HL-60/S4 treated with phorbol 12-myristate 13-acetate at 8.2 ng/mL for 4 days and 3 days (cell line): ENCODE results near the gene POLN.

ENCODE experiments used
- in situ Hi-C: fragments of 300-500 bp; cut with MboI; formaldehyde crosslinking; loops from 2 replicates; pipeline ENCODE4 v1.15.0; 2022; ENCODE audit warnings: low sequenced_read_pairs

The POLN gene

DNA sequence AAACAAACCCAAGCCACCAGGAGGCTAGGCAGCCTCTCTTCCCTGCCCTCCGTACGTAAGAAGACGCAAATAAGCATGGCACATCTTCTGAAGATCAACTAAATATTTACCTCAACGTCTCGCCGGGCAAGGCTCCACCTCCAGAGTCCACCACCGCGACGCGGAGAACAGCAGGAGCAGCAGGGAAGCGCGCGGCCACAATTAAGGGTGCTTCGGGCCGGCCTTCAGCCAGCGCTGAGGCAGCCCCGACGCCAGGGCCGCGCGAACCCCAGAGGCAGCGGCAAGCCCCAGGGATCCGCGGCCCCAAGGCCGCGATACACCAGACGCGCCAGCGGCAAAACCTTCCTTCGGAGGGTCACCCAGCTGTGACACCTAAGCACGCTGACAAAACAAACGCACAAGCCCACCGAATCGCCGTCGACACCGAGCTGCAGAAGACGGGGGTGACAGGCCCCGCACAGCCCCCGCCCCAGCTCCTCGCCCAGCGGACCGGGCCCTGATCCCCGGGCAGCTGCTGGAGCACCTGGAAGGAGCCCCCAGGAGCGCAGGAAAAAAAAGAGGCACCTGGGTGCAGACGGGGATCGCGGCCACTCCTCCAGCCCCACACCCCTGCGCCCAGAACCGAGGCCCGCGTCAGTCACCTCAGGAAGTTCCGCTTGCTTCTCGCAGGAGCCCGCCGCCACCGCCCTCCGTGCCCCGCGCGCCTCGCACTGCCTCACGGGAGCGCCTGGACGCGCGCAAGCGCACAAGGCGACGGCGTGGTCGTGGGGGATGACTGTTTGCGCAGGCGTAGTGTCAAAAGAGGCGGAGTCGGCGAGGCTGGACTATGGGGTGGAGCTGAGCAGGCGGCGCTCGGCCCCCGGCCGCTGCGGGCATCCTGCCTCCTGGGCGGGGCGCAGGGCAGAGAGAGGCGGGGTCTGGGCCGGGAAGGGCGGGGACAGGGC lies at the start of gene POLN, which contains the start of gene HAUS3:
POLN (minus strand) TSS at position 712 of the 944 bp plus-strand sequence. CDS start 12,890 bp downstream, outside the sequence.
HAUS3 (minus strand) TSS at position 712 of the 944 bp plus-strand sequence. CDS start 1,175 bp downstream, outside the sequence.
- in situ Hi-C loops: no loop called here

DNA sequence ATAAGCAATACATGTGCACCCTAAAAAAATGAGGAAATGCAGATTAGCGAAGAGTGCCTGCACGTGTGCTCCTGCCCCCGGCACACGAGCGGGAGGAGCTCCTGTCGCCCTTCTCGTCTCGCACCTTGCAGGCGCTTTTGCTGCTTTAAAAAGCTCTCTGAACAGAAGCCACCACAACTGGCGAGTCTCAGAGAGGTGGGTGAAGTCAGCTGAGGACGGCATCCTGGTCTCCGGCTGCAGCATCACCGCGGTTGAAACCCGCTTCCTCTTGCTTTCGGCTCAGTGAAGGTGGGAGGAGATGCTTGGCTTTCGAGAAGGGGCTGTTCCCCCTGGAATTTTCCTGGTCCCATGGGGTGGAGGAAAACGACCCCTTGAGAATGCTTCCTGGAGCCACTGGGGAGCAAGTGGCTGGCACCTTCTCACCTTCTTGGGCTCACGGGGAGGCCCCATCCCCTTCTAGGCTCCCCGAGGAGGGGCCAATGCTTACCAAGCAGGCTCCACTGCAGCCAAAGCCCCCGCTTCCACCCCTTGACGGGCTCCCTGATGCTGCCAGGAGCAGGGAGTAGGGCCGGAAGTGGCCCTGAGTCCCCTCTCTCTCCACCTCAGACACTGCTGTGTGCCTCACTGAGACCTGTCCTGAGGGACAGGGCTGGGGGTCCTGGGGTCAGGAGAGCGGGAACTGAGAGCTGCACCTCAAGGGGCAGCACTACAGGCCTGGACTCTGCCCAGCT lies 49.2 kb upstream of the POLN start:
- in situ Hi-C loops: no loop called here

DNA sequence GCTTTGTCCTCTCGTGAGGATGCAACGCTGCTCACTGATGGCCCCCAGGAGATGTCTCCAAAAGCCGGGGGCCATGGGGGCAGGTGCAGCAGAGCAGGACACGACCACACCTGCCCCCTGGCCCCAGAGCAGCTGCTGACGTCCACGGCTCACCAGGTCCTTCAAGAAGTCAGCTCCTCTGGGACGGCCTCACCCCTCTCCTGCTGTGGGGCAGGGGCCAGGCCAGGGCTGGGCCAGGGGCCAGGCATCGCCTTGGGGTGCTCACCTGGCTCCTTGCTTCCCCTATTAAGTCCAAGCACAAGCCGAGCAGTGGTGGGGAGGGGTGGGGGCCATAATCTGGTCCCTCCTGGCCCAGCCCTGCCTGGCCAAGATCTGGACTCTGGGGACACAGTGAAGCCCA lies 48.6 kb upstream of the POLN start:
- in situ Hi-C loops: no loop called here

DNA sequence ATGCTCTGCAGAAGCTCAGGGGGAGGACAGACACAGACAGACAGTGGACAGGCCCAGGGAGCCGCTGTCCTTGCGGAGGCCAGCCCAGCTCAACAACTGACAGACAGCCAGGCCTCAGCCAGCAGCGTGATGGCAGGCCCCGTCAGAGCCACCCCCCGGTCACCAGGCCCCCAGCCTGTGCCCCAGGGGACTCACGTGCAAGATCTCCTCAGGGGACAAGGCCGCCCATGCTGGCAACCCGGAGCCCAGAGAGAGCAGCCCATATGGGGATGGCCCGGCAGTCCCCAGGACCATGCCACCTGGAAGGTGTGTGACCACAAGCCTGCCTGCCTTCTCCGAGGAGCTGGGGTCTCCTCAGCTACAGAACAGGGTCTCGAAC lies 48.0 kb upstream of the POLN start:
- in situ Hi-C loops: no loop called here

DNA sequence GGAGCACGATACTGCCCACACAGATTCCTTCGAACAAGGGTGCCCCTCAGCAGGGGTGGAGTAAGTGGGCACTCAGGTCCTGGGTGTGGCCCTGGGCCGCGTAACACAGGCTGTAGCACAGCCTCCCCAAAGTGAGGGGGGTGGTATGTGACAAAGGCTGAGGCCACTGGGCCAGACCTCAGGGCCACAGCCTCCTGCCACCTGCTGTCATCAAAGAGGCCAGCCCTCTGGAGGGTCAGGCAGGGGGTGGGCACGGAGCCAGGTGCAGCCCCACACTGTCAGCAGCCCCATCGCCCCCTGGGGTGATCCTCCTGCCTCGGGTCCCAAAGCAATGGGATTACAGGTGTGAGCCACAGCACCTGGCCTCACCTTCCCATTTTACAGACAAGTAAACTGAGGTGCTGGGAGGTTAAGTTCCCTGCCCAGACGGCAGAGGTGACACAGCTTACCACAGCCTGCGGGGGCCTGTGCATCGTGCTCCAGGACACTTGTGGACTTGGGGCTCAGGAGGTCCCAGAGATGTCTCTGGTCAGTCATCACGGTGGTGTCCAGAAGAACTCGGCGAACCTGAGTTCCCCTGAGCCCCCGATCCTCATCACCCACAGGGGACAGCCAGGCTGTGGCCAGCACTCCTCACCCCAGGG lies 47.5 kb upstream of the POLN start:
- in situ Hi-C loops: no loop called here

DNA sequence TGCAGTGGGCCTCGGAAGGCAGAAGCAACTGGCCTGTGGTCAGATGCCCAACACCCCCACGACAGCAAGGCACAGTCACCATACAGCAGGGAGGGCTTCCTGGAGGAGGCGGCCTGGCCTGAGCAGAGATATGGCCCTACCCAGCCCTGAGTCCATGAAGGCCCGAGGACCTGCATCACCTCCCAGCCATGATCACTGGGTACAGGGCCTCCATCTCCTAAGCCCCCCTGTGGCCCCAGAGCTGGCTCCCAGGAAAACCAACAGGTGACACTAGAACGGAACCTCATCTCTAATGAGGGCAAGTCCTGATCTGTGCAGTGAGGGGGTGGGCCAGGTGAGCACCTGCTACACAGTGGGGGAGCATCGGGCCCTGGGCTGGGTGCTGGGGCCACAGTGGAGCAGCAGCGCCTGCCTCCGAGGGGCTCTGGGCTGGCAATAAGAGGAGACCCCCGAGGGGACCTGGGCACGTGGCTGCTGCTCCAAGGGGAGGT lies 46.2 kb upstream of the POLN start:
- in situ Hi-C loops: no loop called here

DNA sequence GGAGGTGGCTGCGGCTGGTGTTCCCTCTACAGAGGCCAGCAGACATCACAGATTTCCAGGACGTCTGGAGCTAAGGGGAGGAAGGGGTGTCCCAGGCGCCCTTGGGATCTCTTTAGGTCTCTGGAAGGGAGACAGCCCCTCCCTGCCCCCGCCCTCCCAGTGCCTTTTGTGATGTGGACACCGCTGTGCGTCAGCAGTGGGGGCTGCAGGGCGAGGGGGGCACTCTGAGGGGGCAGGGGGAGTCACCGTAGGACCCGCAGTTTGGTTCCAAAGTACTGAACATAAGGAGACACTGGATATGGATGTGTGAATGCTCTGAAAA lies 45.6 kb upstream of the POLN start:
- in situ Hi-C loops: no loop called here

DNA sequence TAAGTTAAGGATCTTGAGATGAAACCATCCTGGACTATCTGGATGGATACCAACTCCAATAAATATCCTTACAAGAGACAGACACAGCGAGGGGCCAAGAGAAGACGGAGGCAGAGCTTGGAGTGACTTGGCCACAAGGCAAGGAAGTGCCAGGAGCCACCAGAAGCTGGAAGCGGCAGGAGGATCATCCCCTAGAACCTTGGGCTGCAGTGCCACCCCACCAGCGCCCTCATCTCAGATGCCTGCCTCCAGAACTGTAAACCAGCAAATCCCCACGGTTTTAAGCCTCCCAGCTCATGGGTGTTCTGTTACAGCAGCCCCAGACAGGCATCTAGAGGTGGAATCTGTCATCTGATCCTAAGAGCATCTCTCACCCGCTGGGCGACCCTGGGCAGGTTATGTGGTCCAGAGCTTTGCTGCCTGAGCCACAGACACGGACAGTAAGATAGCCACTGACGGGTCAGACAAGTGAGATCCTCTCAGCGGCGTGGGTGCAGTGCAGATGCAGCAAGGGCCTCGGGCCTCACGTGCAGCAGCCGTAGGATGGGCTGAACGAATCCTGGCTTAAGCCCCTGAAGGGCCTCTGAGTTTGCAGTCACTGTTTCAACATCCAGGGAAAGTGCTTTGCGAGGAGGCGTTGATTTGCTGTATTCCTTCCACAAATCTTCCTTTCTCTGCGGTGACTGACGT lies 45.1 kb upstream of the POLN start:
- in situ Hi-C loops: no loop called here

DNA sequence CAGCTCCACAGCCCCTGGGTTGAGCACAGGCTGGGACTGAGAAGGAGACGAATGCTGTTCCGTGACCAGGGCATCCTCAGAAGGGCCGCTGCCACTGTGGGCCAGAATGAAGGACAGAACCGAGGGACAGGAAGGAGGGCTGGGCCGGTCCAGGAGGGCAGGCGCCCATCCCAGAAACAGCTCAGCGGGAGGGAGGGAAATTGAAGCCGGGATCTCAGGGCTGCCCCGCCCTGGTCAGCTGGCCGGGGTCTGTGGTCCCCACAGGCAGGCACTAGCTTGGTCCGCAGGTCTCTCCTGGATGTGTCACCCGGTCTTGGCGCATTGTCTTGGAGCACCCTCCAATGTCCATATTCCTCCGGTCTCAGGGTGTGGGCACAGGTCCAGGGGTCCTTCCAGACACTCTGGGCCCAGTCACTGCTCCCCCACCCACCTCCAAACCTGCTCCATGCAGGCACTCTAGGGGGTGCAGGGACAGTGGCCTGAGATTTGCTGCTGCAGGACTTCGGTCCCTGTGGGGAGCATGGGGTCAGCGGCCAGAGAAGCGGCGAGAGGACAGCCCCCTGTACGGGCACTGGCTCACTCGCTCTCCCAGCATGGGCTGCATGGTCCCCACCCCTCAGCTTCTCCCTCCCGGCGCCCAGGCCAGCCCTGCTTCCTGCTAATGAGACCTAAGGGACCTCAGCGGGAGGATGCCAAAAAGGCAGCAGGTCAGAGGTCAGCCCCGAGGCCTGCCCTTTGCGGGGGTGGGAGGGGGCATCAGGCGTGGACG lies 43.9 kb upstream of the POLN start:
- in situ Hi-C loops: no loop called here

DNA sequence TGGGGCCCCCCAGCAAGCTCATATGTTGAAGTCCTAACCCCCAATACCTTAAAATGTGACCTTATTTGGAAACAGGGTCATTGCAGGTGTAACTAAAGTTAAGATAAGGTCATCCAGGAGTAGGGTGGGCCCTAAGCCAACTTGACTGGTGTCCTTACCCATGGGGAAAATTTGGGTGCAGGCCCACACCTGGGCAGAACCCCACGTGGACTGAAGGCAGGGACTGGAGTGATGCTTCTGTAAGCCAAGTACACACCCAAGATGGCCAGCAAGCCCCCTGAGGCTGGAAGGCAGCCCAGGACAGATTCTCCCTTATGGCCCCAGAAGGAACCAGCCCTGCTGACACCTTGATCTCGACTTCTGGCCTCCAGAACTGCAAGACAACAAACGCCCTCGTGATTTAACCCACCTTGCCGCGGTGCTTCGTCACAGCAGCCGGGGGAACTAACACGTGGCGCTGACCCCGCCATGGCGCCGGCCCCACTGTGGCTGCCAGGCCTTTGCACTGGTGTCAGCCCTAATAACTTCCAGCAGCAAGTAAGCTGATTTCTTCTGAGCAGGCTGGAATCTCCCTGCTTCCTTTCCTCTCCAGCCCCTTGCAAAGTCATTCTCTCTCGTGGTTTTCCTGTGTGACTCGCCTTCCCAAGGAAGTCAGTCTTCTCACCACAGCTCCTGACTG lies 43.2 kb upstream of the POLN start:
- in situ Hi-C loops: no loop called here

DNA sequence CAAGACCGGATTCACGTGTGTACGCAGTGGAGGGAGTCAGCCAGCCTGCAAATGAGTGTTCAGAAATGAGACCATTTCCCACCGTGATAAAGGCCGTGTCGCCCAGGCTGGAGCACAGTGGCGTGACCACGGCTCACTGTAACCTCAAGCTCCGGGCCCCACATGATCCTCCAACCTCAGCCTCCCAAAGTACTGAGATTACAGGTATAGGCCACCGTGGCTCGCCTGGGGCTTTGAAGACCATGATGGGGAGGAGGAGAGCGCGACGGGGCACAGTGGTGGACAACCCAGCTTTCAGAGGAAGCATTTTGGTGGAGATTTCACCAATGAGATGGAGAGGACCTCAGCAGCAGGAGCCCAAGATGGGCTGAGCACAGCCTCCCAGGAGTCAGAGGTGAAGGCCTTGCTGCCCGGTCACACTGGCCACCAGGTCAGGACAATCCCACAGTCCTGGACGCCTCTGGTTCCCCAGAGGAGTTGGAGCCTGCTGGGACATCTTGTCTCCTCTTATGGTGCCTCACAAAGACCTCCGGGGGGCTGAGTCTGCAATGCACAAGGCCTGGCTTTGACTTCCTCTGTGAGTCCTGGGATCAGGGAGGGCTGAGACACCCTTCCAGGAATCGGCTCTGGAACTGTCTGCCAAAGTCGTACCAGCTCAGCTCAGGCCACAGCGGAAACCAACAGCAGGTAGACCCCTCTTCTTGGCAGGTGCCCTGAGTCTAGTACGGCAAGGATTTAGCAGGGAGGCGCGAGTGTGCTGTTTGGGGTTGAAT lies 42.4 kb upstream of the POLN start:
- in situ Hi-C loops: no loop called here

DNA sequence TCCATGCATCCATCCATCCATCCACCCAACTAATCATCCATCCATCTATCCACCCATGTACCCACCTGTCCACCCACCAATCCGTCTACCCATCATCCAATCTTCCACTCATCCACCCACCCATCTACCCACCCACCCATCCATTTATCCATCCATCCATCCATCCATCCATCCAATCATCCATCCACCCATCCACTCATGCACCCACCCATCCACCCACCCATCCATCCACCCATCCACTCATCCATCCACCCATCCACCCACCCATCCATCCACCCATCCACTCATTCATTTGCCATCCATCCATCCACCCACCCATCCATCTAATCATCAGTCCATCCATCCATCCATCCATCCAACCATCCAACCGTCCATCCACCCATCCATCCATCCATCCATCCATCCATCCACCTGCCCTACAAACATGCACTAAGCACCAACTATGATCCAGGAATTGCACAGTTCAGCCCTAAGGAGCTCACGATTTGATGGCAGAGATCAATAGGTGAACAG lies 41.3 kb upstream of the POLN start:
- in situ Hi-C loops: no loop called here

DNA sequence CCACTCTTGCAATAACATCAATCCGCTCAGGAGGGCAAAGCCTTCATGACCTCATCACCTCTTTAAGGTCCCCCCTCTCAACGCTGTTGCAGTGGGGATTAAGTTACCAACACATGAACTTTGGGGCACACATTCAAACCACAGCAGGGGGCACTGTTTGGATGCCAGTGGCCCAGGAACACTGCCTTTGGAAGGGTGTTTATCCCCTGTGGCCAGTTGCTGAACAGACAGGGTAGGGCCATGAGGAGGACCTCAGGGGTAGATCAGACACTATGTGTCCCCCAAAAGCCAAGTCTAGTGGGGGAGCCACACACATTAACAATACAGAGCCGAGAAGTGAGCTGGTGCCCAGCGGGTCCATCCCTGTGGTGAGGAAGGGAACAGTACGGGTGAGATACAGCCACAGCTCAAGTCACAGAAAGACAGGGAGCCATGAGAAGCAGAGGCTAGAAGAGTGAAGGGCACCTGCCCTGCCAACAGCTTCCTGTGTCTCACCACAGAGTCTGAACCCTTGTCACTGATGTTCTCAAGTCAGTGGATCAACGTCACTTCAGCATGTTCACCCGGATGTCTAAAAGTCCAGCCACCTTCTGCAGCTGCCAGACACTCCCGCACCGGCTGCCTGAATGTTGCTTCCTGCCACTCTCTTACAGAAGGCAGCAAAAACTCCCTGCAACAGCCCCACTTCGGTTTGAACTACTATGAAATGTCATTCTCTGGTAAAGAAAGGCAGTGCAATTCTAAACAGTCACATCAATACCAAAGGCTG lies 39.8 kb upstream of the POLN start:
- in situ Hi-C loops: no loop called here

DNA sequence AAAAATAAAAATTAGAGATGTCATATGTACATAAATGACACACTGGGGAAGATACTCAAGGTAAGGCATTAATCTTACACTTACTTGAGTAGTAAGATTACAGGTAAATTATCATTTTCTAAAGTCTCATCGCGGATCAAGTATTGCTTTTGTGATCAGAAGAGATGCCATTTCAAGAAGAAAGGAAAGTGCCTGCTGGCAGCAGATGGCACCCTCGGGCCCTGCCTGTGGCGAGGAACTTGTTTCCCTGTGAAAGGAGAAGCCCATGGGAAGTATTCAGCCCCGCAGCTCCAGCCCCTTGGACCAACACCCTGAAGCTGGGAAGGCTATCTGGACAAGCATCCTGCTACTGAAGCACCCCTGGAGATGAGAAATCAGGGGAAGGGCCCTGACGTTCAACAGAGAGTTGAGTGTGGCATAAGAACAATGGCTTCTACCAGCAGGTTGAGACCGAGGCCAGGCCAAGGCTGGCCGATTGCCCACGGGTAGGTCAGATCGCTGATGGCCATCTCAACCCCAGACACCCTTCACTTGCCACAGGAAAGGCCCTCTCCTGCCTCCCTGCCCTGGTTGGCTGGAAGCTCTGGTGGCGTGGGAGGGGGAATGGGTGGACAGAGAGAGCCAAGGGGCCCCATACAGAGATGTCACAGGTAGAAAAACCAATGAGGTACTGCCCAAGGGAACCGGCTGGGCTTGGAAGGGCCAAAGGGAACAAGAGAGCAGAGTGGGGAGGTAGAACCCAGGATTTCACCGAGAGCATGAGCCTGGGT lies 38.8 kb upstream of the POLN start:
- in situ Hi-C loops: no loop called here

DNA sequence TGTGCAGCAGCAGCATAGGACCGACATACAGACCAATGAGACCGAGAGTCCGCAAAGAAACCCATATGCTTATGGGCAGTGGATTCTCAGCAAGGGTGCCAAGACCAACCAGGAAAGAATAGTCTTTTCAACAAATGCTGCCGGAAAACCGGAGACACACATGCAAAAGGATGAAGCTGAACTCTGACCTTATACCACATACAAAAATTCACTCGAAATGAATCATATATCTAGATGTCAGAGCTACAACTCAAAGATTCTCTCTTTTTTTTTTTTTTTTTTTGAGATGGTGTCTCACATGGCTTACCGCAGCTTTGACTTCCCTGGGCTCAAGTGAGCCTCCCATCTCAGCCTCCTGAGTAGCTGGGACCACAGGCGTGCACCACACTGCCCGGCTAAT lies 36.0 kb upstream of the POLN start:
- in situ Hi-C loops: no loop called here

DNA sequence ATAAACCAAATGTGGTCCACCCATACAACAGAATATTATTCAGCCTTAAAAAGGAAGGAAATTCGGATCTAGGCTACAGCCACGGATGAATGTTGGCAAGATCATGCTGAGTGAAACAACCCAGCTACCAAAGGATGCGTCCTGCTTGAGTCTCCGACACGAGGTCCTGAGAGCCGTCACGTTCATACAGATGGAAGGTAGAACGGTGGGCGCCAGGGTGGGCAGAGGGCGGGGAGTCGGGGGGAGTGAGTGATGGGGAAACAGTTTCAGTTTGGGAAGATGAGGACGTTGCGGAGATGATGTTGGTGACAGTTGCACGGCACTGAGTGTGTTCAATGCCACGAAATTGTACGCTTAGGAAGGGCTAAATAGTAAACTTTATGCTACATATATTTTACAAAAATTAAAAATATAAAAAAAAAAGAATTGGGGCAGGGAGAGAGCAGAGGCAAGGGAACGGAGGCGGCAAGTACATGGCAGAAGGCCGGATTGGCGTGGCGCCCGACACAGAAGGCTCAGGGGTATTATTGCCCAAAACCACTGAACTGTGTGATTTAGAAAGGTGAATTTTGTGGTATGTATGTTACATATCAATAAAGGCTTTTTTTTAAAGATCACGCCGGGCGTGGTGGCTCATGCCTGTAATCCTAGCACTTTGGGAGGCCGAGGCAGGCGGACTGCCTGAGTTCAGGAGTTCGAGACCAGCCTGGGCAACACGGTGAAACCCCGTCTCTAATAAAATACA lies 34.8 kb upstream of the POLN start:
- in situ Hi-C loops: no loop called here
